Skin of body (tissue), 2 donors: Measurements from ENCODE around the gene ICOSLG. TPM values are rescaled to one million over a fixed set of nuclear protein-coding genes. Genes with fewer than 3 reads are reported as not detected.
"Not testable (repeated sequence)": the region's sequence is repeated elsewhere in the genome, so short reads cannot be mapped to it uniquely, and the experiment has no call there.

Experiments
- DNase-seq: peaks from one replicate; lab custom pipeline; 2025; lab: John Stamatoyannopoulos, UW
- total RNA-seq: library from RNA; depleted of rRNA; stranded (reverse); fragments of >200 nt; gene quantifications from one replicate; pipeline ENCODE4 v1.2.3, GENCODE V29; 2014

The ICOSLG gene
- total RNA-seq, 1 donor from 2014 or later = 3.5 TPM

DNA sequence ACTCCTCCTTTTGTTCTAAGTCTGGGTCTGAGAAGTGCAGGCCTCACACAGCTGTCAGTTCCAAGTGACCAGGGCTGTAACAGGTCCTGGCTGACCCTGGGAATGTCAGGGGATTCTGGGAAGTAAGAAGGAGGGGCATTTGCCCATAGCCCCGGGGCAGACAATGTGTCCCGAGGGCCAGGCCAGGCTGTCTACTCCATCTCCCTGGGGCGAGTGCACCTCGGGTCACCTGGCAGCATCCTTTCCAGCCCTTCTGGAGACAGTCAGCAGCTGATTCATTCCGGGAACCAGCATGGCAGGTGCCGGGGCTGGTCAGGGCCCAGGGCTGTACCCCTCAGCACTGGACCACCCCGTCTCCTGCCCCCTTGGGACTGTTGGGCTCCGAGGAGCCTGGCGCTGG, 13.1 kb downstream of the ICOSLG start:
- DNase-seq = not testable (repeated sequence)

GRCh38 chr21:44225605-44226004, 15.1 kb downstream of the ICOSLG start:
- not testable (repeated sequence) for DNase-seq

GRCh38 chr21:44223334-44223733, 17.4 kb downstream of the ICOSLG start:
- DNase-seq = not testable (repeated sequence)

DNA sequence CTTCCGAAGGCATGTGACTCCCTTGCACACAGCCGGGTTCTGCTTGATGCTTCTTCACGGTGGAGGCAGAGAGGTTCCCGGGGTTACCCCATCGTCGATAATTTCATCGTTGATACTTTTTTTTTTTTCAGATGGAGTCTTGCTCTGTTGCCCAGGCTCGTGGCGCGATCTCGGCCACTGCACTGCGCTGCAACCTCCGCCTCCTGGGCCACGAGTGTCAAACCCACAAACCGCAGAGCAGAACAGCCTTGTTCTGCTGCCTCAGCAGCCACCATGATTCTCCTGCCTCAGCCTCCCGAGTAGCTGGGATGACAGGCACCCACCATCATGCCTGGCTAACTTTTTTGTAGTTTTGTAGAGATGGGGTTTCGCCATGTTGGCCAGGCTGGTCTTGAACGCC, 20.1 kb downstream of the ICOSLG start:
- not testable (repeated sequence) for DNase-seq

DNA sequence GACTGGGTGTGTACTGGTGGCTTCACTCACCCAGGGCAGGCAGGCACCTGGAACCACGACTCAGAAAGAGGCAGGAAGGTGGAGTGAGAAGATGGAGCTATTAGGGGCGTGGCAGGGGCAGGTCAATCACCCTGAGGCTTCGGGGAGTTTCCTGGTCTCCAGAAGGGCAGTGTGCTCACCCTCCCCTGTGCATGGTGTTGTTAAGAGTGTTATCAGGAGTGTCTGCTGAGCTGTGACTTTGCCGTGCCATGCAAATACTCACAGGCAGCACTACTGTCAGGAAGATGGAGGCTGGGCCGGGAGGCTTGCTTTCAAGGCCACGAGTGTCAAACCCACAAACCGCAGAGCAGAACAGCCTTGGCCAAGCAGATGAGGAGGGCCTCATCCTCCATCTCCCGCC, 22.3 kb downstream of the ICOSLG start:
- not testable (repeated sequence) for DNase-seq

- not testable (repeated sequence) for DNase-seq
Measured at GRCh38 chr21:44211978-44212377, 28.8 kb downstream of the ICOSLG start.

- DNase-seq = not testable (repeated sequence)
Measured at GRCh38 chr21:44211574-44211973, 29.2 kb downstream of the ICOSLG start.

DNA sequence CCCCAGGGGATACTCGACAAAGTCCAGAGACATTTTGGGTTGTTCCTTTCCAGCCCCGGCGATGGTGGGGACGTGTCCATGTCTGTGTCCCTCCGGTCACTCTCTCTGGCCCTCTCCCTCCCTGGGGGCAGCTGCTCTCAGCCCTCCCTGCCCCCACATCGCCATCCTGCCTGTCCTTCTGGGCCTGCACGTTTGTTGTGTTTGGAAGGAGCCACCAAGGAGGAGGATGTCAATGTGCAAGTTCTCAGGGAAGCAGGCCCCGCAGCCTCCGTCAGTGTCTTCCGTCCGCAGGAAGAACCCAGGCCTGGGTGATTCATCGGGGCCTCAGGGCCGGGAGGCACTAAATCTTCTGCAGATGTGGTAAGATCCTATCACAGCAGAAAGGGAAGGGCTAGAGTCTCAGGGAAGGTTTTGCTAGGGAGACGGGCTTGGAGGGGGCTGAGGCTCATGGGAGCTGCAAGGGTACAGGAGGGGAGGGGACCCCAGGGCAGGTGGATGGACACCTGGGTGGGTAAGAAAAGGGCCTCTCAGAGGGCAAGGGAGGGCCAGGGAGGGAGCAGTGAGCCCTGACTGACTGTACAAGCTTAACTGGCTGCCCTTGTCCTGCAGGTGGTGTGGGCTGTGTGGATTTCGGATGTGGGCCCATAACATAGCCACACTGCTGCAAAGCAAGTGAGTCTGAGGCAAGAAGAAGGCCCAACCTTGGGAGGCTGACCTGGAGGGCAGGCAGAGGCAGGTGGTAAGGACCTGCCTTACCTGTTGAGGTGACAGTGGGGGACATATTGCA, 32.7 kb downstream of the ICOSLG start:
- DNase-seq = not testable (repeated sequence)

GRCh38 chr21:44206698-44207676, 33.8 kb downstream of the ICOSLG start:
- DNase-seq = not testable (repeated sequence)

GRCh38 chr21:44206187-44206586, 34.6 kb downstream of the ICOSLG start:
- DNase-seq = not testable (repeated sequence)

- DNase-seq = not testable (repeated sequence)
Measured at GRCh38 chr21:44202590-44203299, 38.0 kb downstream of the ICOSLG start.

GRCh38 chr21:44199997-44200396, 40.7 kb downstream of the ICOSLG start:
- DNase-seq = not testable (repeated sequence)

- DNase-seq = no peak
Measured at GRCh38 chr21:44199448-44199847, 41.3 kb downstream of the ICOSLG start.

- not testable (repeated sequence) for DNase-seq
Measured at GRCh38 chr21:44197156-44197516, 43.6 kb downstream of the ICOSLG start.

GRCh38 chr21:44196212-44197155, 44.3 kb downstream of the ICOSLG start:
- DNase-seq = not testable (repeated sequence)

GRCh38 chr21:44194888-44195287, 45.9 kb downstream of the ICOSLG start:
- DNase-seq = not testable (repeated sequence)

GRCh38 chr21:44194451-44194850, 46.3 kb downstream of the ICOSLG start:
- not testable (repeated sequence) for DNase-seq

GRCh38 chr21:44193108-44193507, 47.6 kb downstream of the ICOSLG start:
- DNase-seq = not testable (repeated sequence)

DNA sequence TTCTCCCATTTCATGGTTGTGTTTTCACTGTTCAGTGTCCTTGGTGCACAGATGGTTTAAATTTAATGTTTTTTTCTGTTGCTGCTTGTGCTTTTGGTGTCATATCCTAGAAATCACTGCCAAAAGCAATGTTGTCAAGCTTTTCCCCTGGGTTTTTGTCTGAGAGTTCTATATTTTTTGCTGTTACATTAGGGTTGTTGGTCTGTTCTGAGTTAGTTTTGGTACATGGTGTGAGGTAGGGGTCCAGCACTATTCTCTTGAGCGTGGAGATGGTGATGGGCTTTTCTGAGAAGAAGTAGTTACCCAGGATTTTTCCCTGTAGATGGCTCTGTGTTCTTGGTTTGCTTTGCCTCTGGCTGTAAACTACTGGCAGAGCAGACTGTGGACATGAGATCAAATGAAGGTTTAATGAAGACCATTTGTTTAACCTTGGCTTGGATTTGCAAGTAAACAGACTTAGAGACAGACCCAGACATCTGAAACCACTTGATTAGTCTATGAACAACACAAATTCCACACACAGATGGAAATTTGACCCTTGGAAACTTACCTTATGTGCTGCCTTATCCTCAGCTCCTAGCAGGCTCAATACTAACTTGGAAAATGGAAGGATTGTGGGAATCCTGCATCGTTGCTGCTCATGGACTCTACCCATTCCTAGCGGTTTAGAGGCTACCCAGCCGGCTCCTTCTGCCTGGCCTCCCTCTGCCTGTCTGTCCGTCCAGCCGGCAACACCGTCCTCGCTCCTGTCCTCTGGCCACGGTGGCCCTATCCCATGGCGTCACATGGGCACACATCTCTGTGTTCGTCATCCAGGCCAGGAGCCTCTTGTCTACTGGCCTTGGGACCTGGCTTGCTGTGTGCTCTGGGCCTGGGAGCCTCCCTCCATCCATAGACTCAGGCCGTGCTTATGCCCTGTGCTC, 50.1 kb downstream of the ICOSLG start:
- not testable (repeated sequence) for DNase-seq
